Measurements from ENCODE around the gene SORBS2.

SORBS2 gene

DNA sequence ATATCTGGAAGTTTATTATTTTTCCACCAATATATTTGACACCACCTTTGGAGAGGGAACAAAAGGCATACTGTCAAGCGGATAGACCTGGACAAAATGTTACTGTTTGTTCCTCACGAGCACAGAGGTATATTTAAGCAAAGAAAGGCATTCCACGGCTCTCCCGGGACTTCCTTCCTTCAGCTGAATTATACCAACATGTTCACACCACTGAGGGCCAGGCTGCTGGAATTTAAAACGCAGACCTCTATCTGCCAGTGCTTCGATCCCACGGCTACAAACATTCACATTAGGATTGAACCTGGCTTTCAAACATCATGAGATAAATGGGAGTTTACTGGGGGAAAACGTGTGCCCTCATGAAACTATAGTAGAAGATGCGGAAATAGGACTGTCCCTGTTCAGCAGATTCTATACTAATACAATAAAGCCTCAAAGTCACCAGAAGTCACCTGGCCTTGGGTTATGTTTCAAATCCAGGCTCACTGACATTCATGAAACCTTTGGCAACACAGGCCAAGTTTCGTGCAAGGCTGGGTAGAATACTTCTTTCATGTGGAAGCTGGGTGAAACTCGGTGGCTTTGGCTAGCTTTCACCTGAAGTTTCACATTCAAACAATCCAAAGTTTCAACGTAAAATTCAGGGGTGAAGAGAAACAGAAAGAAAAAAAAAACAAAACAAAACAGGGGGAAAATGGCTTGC lies 39.5 kb downstream of the SORBS2 start:
- no peak for DNase-seq

DNA sequence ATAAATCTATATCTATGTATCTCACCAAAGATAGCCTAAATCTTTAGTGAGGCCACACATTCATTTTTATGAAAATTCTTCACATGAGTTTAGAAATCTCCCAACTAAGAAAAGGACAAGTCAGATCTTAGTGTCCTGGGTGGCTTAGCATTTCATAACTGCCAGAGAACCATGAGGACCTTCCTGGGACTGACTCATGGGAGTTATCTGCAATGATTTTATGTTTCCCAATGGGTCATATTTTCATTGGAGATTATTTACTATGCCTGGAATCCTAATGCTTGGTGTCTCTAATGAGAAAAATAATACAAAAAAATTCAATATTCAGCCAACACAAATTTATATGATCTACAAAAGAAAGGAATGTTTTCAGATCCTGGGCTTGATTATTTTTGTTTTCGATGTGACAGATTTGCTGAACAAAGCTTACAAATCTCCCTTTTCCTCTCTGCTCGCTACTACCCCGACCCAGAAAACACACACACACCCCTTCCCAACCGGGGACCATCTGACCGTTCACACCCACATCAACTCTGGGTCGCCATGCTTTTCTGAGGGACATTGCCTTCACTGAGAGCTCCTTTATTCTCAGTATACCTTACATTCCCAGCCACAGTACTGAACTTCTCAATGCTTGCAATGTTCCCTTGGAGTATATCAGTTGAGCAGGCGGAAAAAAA lies 40.1 kb downstream of the SORBS2 start:
- DNase-seq = no peak

DNA sequence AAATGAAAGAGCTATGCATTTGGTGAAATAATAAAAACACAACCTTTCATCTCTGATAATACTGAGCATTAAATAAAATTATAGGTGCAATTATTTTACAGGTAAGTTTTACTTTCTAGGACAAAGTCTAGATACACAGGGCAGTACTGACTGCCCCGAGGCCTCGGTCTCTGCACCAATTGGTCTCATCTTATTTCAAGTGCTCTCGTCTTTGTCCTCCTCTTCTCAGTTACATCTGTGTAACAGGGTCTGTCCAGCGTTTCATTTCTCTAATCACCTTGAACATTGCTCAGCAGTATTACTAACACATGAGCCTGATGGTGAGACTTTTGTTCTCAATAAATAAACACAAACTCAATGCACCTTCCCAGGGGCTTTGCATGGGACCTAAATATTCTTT lies 44.5 kb downstream of the SORBS2 start:
- no peak for DNase-seq

DNA sequence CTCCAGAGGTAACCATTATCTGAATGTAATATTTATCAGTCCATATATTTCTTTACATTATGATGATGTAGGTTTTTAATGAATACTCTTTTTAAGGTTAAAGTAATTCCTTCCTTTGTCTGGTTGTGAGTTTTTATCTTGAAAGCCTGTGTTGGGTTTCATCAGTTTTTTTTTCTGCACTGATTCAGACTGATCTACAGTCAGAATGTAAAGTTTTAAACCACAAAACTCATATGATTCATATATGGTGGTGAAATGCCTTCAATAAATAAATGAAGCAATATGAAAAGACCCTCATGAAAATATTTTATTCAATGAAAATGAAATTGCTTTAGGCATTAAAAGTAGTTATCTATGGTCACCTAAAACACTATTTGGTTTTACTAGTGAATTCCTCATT lies 47.1 kb downstream of the SORBS2 start:
- no peak for DNase-seq

DNA sequence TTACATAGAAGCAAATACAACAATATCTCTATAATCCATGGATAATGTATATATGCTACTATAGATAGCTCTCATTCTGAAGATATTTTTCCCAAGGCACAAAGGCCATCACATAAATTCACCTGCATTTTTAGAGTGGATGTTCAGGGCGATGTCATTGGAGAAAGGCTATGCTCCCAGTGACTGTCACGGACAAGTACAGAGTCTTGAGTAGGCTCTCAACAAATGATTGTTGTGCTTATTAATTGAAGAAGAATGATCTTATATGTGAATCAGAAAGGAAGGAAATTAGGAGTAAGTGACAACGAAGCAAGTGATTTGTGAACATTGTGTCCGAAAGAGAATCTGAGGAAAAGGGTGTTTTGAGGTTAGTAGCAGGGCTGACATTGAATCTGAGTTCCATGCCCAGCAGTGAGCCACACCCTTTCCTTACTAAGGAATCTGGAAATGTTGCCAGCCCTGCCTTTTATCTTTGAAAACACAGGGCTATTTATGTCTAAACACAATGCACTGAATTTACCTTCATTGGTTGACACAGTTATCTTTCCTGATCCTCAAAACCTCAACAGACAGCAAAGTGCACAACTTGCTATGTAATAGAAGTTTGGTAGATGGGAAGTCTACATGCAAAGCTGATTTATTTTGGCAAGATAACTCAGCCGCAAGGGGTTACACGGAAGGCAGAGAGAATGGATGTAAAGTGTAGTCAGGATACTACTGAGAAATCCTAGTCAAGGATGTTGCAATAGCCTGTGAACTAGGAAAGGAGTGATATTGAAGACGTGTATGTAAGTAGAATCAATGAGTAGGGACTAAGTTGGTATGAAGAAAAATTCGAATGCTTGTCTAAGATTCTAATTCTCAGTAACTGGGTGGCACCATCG lies 50.4 kb downstream of the SORBS2 start:
- no peak for DNase-seq

DNA sequence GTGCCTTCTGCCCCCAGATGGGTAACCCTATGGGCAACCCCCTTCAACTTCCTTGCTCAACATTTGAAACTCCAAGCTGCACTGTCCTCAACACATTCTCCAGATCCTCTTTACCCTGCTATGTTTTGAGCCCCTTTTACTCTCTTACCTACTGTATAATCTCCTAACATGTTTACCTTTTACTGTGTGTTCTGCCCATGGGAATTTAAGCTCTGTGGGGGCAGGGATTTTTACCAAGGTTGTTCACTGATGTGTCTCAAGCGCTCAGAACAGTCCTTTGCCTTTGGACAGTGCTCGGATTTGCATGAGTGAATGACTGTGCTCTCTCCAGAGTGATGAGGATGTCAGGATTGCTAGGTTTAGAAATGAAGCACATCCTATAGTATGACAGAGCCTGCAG lies 53.2 kb downstream of the SORBS2 start:
- no peak for DNase-seq

DNA sequence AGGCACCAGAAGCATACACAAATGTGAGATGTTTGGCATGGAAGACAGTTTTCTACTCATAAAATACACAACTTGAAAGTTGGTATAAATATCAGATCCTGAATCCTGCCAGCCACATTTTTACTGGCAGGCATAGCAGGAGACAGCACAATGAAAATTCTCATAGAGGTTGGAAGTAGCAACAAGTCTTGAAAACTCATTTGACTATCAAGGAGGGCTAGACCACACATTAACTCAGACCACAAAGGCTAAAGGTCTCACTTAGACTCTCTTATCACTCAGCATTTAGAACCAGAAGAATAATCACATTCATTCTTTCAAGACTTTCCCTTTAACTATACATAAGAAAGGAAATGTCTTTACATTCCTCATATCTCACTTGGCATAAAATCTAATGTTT lies 56.5 kb downstream of the SORBS2 start:
- no peak for DNase-seq

DNA sequence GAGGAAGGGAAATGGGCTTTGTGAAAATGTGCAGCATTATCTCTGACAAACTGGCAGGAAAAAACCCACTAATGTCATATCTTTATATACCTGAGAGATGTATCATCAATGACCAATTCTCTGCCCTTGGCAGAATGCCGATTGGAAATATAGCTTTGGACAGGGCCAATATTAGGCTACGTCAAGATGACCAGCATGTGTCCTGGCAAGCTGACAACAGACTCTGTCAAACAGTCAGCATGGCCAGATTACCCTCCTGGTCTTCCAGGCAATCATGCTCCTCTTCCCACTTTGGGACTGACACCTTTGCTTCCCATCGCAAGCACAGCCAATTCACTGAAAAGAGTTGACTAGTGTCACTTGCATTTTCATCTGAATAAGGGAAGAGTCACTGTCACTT lies 57.0 kb downstream of the SORBS2 start:
- no peak for DNase-seq

DNA sequence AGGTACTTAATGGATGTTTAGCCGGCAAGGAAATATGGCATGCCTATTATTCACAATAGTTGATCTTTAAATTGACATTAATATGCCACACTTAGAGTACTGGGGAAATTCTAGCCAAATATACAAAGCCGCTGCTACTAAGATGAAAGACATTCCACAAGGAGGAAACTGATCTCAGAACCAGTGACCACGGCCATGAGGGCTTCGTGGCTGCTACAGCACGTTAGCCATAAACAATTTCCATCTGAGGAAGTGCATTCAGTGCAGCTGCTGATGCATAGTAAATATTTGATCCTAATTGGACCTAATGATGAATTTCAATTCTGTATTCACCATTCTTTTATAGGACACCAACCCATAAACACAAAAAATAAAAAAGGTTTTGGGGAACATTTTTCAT lies 59.1 kb downstream of the SORBS2 start:
- no peak for DNase-seq

DNA sequence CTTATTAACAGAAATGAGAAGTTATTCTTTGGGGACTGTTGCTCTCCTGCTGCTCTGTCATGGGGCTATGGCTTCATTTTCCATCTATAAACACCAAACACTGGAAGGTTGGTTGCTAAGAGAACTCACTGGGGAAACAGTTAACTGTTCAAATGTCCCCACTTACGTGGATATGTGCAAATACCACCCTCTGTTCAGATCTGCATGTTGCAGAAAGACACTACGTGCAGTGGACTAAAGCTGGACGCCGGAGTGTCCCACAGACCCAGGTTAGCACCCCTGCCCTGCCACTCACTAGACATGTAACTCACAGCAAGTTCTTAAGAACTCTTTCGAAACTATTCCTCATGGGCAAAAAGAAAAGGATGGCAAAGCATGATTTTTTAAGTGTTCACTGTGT lies 62.1 kb downstream of the SORBS2 start:
- no peak for DNase-seq

DNA sequence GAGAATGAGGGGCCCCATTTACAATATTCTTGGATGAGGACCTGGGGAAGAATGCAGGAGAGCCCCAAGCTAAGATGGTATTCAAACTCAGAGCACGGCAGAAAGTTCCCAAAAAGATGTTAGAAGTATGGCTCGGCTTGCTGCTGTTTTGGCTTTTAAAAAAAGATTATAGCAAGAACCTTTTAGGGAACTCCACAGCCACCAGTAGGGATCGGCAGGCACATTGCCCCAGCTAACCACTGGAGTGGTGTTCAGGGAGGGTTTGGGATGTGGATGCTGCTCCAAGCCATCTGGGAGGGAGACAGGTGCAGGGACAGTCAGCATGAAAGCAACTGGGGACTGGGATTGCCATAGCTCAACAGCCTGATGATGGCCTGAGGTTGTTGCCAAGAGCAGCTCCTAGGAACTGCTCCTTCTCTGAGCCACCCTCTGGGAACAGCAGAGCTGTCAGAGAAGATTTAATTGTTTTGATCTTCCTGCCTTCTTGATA lies 63.0 kb downstream of the SORBS2 start:
- DNase-seq = no peak

DNA sequence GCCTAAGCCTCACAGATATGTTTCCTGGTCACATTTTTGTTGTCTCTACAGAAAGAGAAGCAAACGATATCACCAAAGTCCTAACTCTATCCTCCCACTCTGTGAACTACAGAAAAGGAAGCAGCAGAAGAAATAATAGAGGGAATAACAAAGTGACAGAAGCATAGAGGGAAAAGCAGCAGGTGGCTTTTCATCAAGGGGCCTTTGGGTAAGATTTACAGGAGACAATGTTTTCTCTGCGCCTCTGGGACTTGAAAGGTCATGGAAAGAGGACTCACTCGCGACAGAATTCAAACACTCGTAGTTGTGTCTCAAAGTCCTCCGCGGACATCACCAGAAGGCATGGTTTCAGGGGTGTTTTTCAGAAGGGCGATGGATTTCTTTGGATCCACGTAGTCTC lies 66.1 kb downstream of the SORBS2 start:
- DNase-seq = no peak

DNA sequence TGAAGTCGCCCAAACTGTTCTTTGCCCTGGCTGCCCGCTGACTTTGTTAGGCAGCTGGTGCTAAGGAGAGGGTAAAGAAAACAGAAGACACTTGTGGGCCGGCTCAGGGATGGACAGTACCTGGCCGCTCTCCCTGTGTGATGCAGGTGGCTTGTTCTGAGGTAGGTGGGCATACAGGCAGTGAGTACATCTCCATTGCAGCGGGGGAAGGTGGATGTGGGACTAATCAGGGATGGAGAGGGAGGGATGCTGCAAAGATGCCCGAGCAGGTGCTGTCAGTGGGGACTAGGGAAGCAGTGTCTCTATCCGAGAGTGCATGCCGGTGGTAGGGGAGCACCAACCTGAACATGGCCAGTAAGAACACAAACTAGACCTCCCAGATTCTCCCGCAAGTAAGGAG lies 67.0 kb downstream of the SORBS2 start:
- DNase-seq = no peak

DNA sequence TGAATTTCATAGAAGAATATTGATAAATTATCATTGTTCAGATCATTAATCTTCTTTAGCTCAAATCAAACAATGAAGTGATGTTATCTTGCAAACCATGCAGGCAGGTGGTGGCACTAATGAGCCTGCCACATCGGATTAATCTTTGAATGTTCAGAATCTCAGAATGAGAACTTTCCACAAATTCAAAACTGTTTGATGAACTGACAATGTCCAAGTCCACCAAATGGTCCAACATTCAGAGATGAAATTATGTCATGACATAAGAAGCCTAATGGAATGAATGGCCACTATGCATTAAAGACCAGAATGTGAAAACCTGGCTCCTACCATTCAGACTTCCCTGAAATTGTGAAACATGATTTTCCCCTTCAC lies 67.5 kb downstream of the SORBS2 start:
- no peak for DNase-seq

DNA sequence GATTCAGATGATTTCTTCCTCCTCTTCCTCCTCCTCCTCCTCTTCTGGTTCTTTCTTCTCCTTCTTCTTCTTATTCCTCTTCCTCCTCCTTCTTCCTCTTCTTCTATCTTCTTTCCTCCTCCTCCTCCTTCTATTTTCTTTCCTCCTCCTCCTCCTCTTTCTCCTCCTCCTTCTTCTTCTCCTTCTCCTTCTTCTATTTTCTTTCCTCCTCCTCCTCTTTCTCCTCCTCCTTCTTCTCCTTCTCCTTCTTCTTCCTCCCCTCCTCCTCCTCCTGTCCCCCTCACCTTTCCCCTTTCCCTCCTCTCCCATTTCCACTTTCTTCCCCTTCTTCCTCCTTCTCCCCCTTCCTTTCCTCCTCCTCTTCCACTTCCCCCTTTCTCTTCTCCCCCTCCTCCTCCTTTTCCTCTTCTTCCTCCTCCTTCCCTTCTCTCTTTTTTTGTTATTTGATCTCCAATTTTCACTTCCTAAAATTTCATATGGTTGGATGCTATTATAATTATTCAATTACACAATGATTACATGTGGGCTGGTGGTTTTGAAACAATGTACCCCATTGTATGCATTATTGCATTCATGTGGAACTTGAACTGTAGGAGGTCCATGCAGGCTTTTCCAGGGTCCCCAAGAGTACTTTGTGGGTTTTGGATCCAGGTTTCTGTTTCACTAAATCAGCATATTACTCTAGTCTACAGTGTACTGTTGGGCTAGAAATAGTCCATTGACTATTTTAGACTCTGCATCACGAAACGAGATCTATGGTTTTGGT lies 68.1 kb downstream of the SORBS2 start:
- no peak for DNase-seq

DNA sequence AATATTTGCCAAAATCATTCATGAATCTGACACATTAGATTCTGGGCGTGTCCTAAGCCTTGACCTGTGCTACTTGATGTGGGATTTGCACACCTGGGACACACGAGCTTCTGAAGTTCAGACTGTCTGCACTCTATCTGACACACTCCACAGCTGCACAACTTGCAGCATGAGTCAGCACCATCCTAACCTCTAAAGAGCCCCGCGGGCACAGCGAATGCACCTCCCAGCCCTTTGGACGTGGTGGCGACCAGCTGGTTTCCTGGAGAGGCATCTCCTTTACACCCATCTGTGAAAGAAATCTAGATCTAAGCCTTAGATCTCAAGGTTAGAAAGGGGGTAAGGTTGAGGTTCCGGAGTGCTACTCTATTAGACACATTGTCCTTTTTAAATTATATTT lies 69.2 kb downstream of the SORBS2 start:
- DNase-seq = peak in 1 of 3 experiments; percentile 13

DNA sequence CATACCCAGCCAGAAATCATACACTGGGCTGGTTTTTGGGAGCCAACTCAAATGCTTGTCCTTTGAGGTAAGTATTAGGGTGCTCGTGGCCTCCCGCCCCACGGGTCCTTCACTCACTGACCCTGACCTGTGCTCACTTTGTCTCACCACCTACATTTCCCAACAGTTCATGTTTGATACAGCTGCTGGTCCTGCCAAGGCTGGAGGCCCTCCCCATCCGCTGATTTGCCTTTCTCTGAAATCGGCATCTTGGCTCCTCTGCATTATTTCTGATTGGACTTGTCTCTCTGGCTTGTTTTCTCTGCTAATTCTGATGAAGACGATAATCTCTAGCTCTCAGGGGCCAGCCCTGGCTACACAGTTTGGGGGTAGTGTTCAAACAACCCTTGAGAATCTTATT lies 70.2 kb downstream of the SORBS2 start:
- DNase-seq = no peak

DNA sequence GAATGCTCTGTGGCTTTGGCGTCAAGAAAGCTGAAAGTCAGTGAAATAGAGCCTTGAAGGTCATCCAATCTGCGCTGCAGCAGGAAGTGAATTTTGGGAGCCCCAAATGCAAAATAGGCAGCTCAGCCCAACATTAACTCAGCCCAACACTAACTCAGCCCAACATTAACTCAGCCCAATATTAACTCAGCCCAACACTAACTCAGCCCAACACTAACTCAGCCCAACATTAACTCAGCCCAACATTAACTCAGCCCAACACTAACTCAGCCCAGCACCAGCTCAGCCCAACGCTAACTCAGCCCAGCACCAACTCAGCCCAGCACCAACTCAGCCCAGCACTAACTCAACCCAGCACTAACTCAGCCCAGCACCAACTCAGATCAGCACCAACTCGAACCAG lies 71.5 kb downstream of the SORBS2 start:
- DNase-seq = no peak

DNA sequence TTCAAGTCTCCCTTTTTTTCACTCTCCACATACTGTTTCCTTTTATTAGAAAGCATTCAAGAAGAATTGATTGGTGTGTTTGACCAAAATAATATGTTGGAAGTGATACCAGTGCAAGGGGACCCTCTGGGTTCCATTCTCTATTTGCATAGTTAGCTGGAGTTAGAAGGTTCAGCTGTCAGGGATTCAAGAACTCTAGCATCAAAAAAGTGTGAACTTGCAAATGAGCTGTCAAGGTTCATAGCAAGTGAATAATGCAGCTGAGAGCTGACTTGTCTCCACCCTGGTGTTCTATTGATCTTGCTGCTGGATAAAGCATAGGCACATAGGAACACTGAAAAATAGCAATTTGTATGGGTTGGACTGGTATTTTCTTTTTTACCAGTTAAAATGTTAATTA lies 73.2 kb downstream of the SORBS2 start:
- DNase-seq = peak in 1 of 3 experiments; percentile 31

DNA sequence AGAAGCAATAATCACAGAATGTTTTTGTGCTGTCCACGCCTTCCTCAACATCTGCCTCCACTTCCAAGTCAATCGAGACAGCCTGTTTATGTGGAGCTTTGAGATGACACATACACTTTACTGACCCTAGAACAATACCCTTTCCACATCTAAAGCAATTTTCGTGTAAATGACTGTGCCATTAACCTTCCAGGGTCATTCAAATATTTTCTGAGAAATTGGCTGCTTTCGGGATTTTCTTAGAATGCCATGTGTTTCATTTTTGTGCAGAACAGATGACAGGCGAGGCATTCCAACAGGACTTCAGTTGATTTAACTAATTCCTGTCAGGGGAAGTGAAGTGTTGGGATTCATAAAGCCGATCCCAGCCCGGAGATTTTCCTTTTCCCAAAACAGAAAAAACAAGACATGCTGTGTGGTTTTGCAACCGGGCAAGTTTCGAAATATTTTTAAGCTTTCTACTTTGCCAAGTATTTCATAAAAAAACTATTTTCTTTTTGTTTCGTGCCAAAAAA lies 73.9 kb downstream of the SORBS2 start:
- DNase-seq = no peak

DNA sequence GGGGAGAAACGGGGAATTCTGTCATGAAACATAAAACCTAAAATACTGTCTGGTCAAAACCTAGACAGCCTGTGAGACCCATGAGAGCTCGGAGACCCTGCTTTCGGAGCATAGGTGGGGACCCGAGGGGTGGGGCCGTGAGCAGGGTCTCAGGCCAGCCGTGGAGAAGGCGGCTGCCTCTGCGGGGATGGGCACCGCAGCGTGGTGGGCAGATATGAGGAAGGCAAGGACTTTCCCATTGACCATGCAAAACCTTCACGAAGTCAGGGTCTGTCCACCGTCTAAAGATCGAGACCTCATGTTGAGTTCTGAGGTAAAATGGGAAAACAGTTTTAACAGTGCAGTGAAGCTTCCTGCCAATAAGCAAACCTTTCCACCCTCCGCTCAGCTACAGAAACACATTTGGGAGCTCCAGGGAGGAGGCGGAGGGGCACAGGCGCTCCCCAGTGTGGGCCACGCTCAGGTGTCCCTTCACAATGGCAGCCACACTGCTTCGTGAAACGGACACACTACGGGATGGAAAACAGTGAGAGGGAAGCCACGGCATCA lies 74.4 kb downstream of the SORBS2 start:
- DNase-seq = no peak

DNA sequence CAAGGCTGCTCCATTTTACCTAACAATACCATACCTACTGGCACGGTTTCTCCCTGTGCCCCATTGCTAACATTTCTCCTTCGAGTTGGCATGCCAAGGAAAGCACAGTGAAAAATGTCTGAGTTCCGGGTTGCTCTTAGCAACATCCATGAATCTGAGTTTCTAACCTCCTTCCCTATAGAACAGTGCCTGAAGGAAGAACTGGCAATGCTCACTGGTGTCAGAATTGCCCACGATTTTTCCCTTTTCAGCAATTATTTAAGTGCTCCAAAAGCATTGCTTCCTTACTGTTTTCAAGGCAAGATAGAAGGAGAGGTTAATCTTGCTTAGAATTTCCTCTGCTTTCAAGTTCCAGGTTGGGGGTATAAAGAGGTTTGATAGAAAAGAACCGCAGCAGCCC lies 75.1 kb downstream of the SORBS2 start:
- DNase-seq = no peak
